ENCODE measurements around the gene SFMBT2.

The SFMBT2 gene

DNA sequence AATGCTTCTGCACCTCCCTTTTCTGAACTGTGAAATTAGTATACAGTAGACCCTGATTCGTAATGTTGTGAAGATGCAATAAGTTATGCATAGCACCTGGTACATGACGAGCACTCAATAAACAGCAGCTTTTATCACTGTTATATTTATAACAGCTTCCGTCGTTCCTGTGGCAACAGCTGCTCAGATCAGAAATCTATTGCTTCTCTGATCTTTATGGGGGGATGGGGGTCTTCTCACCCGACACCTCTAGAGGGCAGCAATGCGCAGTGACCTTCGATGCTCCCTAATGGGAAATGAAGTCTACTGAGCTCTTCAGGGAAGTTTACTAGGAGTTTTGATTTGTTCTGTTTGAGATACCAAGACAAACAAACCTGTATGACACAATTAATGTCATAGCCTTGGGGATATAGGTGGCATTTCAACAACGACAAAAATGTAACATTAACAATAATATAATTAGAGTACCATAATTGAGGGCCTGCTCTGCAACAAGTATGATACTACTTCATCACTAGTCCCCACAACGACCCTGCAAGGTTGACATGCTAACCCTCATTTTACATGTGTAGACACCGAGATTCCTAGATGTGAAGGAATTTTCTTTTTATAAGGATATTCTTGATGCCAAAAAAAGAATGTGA, 289.6 kb downstream of the SFMBT2 start:
- DNase-seq = no peak

- DNase-seq = no peak
Observed at GRCh38 chr10:7119325-7120015, 291.4 kb downstream of the SFMBT2 start.

GRCh38 chr10:7117806-7118674, 292.8 kb downstream of the SFMBT2 start:
- no peak for DNase-seq

DNA sequence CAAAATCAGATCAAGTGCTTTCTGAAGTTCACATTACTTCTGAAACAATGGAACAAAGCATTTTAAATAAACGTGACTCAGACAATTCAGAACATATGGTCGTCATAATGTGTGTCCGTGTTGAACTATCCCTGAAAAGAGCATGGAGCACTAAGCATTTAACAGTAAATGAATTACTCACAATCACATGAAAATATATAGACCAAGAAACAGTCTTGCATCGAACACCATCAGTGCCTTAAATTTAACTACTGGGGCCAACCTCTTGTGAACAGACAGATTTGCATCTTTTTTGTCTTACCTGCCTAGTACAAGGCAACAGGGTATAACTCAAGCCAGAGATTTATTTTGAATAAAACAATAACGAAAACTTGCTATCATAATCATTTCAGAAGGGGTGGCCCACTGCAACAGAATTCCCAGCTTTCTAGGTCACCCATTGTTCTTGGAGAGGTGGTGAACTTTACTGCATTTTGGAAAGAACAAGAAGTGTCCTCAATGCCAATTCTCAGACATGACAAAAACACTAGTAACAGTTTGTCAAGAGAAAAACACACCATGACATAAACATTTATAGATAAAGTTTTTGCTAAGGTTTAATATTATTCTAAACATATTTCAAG, 293.5 kb downstream of the SFMBT2 start:
- no peak for DNase-seq

GRCh38 chr10:7111561-7111960, 299.3 kb downstream of the SFMBT2 start:
- no peak for DNase-seq

DNA sequence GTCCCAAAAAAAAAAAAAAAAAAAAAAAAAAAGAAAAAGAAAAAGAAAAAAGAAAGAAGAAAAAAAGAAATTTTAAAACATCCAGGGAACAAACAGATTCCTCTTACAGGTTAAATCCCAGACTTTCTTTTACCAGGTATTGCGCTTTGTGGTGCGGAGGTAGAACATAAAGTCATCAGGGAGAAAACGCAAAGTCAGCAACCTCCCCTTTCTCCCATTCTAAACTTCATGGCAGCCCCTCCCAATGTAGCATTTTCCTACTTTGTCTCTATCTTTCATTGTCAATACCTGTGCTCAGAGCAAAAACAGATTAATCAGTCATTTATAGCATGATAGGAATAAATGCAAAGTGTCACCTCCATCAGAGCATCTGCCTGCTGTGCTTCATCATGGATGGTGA, 299.7 kb downstream of the SFMBT2 start:
- DNase-seq = no peak
